HG03575 (cell line): ENCODE results near the gene DBP.
A peak's percentile ranks its signal among the peaks of the same experiment; 100 is the strongest.

Experiments
- ATAC-seq: cut with Tn5 transposase; IDR thresholded peaks from one replicate; pipeline ENCODE4 v1.9.1; 2021; ENCODE audit not compliant: unreplicated experiment, insufficient number of reproducible peaks, low FRiP score; ENCODE audit errors: extremely low read depth

DBP gene

DNA sequence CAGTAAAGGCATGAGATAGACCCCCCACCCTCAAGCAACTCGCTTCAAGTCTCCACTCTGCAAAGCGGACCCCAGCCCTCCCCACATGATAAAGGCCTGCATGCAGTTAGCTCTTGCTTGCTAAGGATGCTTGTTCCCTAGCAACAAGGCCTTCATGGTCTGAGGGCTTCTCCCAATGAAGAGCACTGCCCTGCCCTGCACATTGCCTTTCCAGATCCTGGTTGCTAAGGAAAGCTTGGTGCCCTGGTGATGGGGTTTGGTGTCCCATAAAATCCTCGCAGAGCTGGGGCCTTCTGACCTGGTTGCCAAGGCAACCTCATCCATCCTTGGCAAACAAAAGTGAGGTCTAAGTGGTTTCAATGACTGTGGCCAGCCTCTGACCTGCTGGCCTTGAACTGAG lies 6.0 kb downstream of the DBP start:
- no peak for ATAC-seq

DNA sequence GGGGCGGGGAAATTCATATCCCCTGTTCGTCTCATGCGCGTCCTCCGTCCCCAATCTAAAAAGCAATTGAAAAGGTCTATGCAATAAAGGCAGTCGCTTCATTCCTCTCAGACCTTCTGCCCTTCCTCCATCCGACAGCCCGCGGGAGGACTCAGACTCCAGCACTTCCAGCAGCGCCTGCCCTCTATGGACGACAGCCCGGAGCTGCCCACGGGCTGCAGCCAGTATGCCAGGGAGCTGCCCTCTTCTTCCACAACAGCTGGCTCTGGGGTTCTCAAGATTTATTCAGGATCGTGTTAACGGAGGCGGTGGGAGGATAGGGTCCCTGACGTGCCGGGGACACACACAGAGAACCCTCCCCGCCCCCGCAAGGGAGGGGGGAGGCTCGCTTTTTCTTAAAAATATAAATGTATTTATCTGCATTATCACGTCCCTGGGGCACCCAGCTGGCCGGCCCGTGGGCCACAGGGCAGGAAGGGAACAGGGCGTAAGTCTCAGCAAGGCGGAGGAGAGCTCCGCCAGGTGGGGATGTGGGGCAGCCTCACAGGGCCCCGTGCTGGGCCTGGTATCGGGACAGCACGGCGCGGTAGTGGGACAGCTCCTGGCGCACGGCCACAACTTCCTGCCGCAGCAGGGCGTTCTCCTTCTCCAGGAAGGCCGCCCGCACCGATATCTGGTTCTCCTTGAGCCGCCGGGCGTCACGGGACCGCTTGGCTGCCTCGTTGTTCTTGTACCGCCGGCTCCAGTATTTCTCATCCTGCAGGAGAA lies 6.7 kb downstream of the DBP start:
- ATAC-seq: no peak

DNA sequence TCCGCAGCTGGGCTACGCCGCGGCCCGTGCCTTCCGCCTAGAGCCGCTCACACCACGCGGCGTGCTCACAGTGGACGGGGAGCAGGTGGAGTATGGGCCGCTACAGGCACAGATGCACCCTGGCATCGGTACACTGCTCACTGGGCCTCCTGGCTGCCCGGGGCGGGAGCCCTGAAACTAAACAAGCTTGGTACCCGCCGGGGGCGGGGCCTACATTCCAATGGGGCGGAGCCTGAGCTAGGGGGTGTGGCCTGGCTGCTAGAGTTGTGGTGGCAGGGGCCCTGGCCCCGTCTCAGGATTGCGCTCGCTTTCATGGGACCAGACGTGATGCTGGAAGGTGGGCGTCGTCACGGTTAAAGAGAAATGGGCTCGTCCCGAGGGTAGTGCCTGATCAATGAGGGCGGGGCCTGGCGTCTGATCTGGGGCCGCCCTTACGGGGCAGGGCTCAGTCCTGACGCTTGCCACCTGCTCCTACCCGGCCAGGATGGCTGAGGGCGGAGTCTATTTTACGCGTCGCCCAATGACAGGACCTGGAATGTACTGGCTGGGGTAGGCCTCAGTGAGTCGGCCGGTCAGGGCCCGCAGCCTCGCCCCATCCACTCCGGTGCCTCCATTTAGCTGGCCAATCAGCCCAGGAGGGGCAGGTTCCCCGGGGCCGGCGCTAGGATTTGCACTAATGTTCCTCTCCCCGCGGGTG lies 7.4 kb downstream of the DBP start:
- no peak for ATAC-seq

DNA sequence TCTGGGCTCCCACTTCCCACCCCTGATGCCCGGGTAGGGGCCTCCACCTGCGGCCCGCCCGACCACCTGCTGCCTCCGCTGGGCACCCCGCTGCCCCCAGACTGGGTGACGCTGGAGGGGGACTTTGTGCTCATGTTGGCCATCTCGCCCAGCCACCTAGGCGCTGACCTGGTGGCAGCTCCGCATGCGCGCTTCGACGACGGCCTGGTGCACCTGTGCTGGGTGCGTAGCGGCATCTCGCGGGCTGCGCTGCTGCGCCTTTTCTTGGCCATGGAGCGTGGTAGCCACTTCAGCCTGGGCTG lies 7.9 kb downstream of the DBP start:
- no peak for ATAC-seq

DNA sequence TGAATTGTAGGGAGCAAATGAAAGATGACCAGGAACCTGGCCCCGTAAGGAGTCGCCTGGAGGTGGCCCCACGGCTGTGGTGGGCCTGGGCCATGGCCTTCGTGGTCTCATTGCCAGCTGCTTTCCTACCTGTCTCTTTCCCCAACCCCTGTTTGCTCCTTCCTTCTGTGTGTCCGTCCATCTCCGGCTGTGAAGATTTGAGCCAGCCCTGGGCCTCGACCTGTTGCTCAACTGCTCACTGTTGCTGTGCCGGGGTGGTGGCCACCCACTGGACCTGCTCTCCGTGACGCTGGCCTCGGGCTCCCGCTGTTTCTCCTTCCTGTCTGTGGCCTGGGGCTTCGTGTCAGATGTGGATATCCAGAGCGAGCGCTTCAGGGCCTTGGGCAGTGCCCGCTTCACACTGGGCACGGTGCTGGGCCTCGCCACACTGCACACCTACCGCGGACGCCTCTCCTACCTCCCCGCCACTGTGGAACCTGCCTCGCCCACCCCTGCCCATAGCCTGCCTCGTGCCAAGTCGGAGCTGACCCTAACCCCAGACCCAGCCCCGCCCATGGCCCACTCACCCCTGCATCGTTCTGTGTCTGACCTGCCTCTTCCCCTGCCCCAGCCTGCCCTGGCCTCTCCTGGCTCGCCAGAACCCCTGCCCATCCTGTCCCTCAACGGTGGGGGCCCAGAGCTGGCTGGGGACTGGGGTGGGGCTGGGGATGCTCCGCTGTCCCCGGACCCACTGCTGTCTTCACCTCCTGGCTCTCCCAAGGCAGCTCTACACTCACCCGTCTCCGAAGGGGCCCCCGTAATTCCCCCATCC lies 8.5 kb downstream of the DBP start:
- ATAC-seq: no peak

DNA sequence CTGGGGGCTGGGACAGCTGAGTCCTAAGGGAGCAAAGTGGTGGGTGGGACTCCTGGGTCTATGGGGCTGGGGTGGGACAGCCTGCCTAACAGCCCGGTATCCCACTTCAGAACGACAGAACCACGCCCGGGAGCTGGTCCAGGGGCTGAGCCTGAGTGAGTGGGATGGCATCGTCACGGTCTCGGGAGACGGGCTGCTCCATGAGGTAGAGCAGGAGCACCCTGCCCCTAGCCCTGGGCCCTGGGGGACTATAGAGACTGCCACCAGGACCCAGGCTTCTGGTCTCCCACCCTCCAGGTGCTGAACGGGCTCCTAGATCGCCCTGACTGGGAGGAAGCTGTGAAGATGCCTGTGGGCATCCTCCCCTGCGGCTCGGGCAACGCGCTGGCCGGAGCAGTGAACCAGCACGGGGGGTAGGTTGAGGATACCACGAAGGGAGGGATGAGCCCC lies 9.3 kb downstream of the DBP start:
- no peak for ATAC-seq

DNA sequence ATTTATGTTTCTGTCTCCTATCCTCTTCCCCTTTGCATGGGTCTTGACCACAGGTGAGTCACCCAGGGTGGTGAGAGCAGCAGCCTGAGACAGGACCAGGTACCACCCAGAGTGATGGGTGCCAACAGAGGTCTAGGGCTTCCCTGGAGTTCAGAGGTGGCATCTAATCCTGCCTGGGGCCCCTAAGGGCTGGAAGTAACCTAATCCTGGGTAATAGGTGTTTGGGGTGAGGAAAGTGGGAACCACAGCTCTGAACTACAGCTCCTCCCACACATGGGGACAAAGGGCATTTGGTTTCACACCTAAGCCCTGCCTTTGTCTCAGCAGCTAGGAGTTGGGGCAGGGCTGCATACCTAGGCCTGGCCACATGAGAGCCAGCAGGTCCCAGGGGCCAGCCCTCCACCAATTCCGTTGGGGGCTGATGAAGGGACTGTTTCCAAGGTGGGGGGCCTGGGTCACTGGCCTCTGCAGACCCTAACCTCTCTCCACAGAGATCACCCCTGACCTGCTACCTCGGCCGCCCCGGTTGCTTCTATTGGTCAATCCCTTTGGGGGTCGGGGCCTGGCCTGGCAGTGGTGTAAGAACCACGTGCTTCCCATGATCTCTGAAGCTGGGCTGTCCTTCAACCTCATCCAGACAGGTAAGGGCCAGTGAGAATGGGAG lies 9.8 kb downstream of the DBP start:
- no peak for ATAC-seq

DNA sequence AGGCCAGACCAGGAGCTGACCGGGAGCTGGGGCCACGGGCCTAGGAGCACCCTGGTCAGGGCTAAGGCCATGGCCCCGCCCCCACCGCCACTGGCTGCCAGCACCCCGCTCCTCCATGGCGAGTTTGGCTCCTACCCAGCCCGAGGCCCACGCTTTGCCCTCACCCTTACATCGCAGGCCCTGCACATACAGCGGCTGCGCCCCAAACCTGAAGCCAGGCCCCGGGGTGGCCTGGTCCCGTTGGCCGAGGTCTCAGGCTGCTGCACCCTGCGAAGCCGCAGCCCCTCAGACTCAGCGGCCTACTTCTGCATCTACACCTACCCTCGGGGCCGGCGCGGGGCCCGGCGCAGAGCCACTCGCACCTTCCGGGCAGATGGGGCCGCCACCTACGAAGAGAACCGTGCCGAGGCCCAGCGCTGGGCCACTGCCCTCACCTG lies 11.3 kb downstream of the DBP start:
- no peak for ATAC-seq

DNA sequence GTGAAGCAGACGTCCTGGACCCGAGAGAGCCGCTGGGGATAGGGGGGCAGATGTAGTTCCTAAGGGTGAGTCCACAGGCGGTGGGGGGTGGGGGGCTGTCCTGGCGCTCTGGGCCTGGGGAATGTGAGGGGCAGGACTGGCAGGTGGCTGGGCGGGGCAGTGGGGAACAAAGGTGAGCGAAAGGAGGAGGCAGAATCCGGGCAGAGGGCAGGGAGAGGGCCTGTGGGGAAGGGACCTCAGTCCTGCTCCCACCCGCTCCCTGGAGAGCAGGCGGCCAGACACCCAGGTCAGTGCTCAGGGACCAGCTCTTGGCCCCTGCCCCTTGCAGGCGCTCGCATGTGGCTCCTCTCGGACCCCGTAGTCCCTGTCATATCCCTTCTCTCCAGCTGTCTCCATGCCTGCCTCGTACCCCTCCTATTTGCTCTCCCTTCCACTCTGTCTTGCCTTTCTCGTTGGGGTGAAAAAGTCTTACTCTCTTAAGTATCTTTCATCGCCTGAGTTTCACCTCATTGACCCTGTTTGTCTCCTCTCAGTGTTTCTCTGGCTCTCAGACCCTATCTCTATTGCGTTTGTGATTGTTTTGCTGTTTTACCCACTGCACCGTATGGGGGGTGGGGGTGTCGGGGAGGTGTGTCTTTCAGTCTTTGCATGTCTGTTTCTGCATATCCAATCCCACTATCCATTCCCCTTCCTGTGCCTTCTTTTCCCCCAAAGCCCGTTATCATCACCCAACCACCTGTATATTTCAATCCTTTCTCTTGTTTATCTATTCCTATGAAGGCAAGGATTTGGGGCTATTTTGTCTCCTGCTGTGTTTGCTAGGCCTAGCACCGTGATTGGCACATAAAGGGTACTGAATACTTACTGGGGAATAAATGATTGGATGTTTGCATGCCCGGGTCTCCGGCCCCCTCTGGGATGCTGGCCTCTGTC lies 12.1 kb downstream of the DBP start:
- ATAC-seq: no peak

DNA sequence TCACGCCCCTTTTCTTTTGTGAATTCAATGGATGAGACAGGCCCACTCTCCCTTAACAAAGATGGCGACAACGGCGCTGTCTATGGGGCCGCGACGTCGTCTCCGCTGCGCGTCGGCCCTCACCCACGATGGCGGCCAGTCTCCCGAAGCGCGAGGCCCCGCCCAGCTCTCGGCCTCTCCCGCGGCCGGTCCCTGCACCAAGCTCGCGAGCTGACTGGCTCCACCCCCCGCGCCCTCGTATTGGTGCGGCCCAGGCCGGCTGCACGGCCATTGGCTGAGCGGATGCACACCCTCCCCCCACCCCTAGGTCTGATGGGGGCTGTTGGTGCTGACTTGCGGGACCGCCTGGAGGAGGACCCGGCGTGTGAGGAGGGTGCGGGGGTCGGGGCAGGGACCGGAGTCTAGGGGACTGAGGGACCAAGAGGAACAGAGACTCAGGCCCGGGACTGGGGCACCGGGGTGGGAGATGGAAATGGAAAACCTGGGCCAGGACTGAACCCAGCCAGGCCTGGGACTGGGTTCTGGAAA lies 13.0 kb downstream of the DBP start:
- ATAC-seq: no peak

DNA sequence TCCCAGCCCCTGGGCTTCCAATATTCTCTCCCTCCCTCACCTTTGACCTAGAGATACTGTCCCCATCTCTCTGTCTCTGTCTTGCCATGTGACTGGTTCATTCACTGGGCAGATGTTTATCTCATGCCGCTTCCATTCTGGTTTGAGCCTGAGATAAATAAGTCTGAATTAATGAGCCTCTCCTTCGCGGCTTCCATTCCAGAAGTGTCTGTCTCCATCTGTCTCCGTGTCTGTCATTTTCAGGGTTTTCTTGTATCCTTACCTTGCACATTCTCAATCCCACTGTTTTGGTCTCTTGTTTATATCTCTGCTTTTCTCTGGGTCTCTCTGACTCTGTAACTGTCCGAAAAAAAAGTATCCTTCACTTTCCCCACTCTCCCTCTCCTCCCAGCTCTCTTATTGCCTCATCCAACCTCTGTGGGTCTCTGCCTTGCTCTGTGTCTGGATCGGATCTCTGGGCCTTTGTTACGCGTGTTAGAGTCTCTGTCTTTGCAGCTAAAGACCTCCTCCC lies 13.6 kb downstream of the DBP start:
- no peak for ATAC-seq

DNA sequence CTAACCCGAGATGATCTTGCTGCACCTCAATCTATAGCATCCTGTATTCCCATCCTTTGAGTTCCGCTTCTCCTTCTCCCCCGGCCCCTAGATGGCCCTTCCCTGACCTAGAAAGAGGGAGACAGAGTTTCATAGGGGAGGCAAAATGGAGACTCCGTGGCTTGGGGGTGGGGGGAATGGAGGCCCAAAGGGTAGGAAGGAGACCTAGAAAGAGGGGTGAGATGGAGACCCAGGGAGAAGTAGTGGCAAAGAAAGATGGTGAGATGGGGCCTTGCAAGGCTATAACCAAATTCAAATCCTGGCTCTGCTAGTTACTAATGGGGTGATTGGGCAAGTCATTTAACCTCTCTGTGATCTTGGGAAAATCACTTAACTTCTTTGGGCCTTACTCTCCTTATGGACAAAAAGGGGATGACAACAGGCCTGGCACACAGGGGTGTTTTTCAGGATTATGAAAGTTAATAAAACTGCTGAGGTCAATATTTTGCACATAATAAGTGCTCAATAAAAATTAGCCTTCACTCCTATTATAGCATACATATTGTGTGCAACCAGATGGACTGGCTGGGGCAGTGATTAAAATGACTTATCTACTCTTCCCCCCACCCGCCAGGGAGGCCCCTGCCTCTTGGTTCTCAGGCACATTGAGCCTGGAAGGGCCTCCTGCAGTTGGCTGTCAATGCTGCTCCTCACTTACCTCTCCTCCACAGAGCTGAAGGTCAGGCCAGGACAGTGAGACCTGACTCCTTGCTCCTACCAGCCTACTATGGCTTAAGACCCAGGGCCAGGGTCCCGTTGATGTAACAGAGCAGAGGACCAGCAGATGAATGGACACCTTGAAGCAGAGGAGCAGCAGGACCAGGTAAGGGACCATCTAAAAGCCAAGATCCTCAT lies 17.2 kb downstream of the DBP start:
- no peak for ATAC-seq

DNA sequence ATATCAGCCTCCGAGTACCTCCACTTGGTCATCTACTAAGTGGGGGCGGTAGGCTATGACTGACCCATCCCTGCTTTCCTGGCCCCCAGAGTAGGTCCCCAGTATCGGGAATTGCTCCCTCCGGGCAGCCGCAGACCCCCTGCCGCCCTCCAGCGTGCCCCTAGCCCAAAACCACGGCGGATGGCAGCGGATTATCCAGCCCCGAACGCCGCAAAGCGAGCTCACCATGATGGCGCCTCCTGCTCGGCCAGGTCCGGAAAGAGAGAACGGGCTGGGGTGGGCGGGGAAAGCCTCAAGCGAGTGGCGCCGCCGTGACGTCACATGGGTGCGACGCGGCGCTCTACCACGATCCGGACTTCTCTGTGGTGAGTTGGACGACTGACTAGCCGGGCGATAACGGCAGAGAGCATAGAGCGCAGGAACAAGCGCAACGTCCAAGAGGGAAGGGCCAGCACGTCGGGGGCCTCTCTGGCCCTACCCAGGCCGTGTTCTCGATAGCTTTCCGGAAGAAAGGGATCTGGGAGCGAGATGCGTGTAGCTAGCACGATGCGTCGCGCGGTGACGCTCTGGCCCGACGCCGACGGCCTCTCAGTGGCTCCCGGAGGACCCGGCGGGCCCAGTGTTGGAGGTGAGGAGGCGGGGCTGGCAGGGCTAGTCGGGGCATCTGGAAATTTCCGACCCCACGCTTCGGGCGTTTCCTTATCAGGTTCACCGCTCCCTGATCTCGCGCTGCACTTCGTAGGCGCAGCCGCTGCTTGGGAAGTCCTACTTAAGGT lies 18.1 kb downstream of the DBP start, which contains the start of the genes RPL18 and SPHK2:
Gene RPL18, minus strand, starts transcription at position 263 of the 776 bp plus-strand sequence. Its CDS starts 35 bp downstream, at position 228.
Gene SPHK2, plus strand, starts transcription at position 591 of the 776 bp plus-strand sequence. CDS start 1,009 bp downstream, outside the sequence.
- peak; percentile 58 for ATAC-seq

DNA sequence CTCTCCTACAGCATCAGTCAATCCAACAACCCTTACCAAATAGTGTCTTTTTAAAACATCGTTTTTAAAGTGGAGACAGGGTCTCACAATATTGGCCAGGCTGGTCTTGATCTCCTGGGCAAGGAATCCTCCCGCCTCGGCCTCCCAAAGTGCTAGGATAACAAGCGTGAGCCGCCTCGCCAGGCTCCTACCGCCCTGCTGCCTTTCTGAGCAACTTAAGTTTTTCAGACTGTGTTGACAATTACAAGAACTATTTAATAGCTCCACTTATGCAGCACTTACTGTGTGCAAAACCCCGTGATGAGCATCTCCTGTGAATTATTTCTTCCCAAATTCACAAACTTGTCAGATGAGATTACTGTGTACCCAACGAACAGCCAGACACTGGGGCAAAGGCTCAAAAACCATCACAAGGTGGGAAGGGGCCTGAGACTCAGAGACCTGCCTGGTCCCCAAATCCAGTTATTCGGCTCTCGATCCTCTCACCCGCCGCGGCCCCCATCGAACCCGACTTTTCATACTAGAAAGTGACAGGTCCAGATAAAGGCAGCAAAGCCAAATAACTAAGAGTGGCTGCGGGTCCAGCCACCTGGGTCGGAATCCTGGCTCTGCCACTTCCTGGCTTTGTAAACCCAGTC lies 18.8 kb downstream of the DBP start:
- no peak for ATAC-seq

DNA sequence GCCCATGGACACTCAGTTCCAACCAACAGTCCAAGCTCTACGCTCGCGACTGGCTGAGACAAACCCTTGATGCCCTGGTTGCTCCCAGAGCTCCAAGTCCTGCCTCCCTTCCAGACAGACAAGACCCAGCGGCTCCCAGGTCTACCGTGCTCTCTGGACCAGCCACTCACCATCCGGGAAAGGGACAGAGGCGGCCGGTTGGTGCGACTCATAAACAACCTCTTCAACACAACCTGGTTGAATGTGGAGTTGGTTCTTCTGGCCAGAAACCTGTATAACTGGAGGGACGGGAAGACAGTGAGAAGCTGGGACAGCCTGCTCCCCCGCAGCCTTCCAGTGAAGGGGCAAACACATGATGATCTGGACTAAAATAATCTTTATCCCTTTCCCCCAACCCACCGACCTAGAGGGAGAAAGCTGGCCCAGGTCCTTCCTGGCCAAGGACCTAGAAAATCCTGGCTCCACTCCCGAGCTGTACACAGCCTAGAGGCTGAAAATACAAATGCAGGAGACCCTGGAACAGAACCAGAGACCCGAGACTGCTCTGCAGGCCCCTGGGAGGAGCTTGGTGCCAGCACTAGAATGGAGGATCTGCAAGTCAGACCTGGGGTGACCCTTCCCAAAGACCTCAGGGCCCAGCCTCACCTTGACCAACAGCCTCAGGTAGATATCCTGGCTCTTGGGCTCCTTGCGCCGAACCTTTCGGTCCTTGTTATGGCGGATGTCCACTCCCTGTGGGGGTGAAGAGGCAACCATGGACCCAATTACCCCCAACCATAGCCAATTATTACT lies 19.8 kb downstream of the DBP start:
- no peak for ATAC-seq
